Pulmonary artery endothelial cell (primary cell): Measurements from ENCODE around the gene ZC2HC1B. TPM values are rescaled to one million over a fixed set of nuclear protein-coding genes. Genes with fewer than 3 reads are reported as not detected.
"Not testable (repeated sequence)": the region's sequence is repeated elsewhere in the genome, so short reads cannot be mapped to it uniquely, and the experiment has no call there.

Experiments
- DNase-seq: peaks from one replicate; pipeline ENCODE4 v3.0.0-alpha.2; 2011; ENCODE audit warnings: low read depth, low spot score
- total RNA-seq: library from RNA; depleted of rRNA; stranded (reverse); fragments of >200 nt; gene quantifications from 2 replicates; pipeline ENCODE4 v1.2.3, GENCODE V29; 2014

ZC2HC1B gene
- total RNA-seq, 1 donor from 2014 or later = not detected

DNA sequence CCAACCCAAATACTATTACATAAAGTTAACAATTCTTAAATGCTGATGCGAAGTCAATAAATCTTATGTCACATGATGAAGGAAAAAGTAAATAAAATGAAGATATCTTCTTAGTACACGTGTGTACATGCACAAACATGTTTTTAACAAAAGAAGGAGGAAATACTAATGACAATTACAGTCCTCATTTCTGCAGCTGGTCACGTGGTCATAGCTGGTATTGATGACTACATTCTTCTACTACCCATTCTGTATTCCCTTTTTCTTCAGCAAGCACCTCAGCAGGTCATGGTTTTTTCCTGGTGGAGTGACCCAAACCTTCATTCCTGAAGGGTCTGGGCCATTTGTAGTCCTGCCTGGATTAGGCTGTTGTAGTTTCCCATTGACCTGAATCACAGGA lies 4.5 kb downstream of the ZC2HC1B start:
- not testable (repeated sequence) for DNase-seq

GRCh38 chr6:143871202-143871730 lies 7.0 kb downstream of the ZC2HC1B start:
- not testable (repeated sequence) for DNase-seq

GRCh38 chr6:143872201-143872600 lies 7.9 kb downstream of the ZC2HC1B start:
- no peak for DNase-seq

GRCh38 chr6:143873600-143873999 lies 9.3 kb downstream of the ZC2HC1B start:
- not testable (repeated sequence) for DNase-seq

GRCh38 chr6:143874503-143874902 lies 10.2 kb downstream of the ZC2HC1B start:
- DNase-seq = not testable (repeated sequence)

- DNase-seq = no peak
Observed at GRCh38 chr6:143877584-143878271, 13.5 kb downstream of the ZC2HC1B start.

DNA sequence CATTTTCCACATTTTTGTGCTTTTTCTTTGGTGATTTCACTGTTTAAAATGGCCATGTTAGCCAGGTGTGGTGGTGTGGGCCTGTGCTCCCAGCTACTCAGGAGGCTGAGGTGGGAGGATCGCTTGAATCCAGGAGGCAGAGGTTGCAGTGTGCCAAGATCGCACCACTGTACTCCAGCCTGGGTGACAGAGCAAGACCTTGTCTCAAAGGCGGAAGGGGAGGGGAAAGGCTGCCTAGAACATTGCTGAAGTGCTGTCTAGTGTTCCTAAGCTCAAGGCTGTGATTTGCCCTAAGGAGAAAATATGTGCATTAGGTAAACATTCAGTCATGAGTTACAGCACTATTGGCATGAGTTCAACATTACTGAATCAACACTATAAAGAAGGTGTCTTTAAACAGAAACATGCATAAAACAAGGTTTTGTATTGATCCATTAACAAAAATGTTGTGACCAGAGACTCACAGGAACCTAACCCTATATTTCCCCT lies 14.0 kb downstream of the ZC2HC1B start:
- no peak for DNase-seq

GRCh38 chr6:143880412-143880811 lies 16.1 kb downstream of the ZC2HC1B start:
- DNase-seq = no peak

- DNase-seq = no peak
Observed at GRCh38 chr6:143882401-143882930, 18.2 kb downstream of the ZC2HC1B start.

- no peak for DNase-seq
Observed at GRCh38 chr6:143884216-143884900, 20.1 kb downstream of the ZC2HC1B start.

GRCh38 chr6:143885116-143885515 lies 20.8 kb downstream of the ZC2HC1B start:
- no peak for DNase-seq

DNA sequence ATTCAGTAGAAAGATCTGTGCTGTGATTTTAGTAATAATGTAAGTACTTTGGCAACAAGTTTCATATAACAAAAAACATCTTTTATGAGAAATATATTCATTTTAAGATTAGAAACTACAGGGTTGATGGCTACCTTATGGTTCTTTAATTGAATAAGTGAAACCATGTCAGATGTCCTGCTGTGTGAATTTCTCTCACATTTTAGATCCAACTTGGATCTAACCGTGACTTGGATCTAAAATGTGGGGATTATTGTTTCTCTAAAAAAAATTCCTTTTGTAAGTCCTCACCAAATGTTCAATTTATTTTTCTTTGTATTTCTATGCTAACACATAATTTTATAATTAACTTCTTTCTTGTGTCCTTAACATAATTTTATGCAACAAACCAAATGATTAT lies 30.4 kb downstream of the ZC2HC1B start:
- no peak for DNase-seq

- no peak for DNase-seq
Observed at GRCh38 chr6:143896126-143896860, 32.0 kb downstream of the ZC2HC1B start.

DNA sequence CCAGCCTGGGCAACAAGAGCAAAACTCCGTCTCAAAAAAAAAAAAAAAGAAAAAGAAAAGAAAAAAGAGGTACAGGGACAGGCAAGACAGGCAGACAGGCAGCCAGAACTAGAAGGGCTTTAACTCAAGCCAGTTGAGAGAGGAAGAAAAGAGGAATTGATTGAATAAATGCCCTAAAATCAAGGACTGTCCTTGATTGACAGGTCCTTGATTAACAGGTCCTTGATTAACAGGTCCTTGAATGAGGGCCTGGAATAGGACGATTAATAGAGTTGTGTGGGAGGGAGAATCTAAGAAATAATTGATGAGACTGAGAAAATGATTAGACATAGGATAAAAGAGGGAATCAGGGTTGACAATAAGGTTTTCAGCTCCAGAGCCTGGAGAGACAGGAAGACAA lies 36.1 kb downstream of the ZC2HC1B start:
- no peak for DNase-seq

- no peak for DNase-seq
Observed at GRCh38 chr6:143901885-143902750, 37.8 kb downstream of the ZC2HC1B start.

GRCh38 chr6:143902827-143903226 lies 38.6 kb downstream of the ZC2HC1B start:
- DNase-seq = no peak

GRCh38 chr6:143911028-143911427 lies 46.8 kb downstream of the ZC2HC1B start:
- DNase-seq = no peak

GRCh38 chr6:143912671-143913070 lies 48.4 kb downstream of the ZC2HC1B start:
- DNase-seq = no peak

DNA sequence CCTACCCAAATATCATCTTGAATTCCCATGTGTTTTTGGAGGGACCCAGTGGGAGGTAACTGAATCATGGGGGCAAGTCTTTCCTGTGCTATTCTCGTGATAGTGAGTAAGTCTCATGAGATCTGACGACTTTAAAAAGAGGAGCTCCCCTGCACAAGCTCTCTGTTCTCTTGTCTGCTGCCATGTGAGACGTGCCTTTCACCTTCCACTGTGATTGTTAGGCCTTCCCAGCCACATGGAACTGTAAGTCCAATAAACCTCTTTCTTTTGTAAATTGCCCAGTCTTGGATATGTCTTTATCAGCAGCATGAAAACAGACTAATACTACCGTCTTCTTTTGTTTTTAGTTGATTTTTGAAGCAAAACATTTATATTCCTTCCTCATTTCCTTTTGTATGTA lies 52.8 kb downstream of the ZC2HC1B start:
- not testable (repeated sequence) for DNase-seq

DNA sequence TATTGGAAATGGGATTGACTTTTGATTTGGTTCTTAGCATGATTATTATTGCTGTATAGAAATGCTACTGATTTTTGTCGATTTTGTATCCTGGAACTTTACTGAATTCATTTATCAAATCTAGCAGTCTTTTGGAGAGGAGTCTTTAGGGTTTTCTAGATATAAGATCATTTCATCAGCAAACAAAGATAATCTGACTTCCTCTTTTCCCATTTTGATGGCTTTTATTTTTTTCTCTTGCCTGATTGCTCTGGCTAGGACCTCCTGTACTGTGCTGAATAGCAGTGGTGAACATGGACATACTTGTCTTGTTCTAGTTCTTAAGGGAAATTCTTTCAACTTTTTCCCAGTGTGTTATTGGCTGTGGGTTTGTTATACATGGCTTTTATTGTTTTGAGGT lies 64.6 kb downstream of the ZC2HC1B start:
- DNase-seq = no peak

GRCh38 chr6:143929975-143930374 lies 65.7 kb downstream of the ZC2HC1B start:
- DNase-seq = no peak
